Measurements from ENCODE around the gene PCDHA8.
"Not testable (repeated sequence)": the region's sequence is repeated elsewhere in the genome, so short reads cannot be mapped to it uniquely, and the experiment has no call there.

Gene PCDHA8

GRCh38 chr5:140840978-140841962 is at the start of gene PCDHA8:
PCDHA8 (plus strand) TSS chr5:140841187; CDS start chr5:140841322, 135 bp downstream.
- DNase-seq (ENCODE audit: extremely low read depth in 1 of 2, low read depth in 1 of 2) = no peak

- no peak for DNase-seq (ENCODE audit: extremely low read depth in 1 of 2, low read depth in 1 of 2)
Measured at GRCh38 chr5:140794595-140795258, 46.3 kb upstream of the PCDHA8 start, which contains the start of gene PCDHA2. PCDHA2 (plus strand) TSS chr5:140794852.

GRCh38 chr5:140795259-140795641 is 45.7 kb upstream of the PCDHA8 start:
- no peak for DNase-seq (ENCODE audit: extremely low read depth in 1 of 2, low read depth in 1 of 2)

GRCh38 chr5:140796072-140796717 is 44.8 kb upstream of the PCDHA8 start:
- DNase-seq (ENCODE audit: extremely low read depth in 1 of 2, low read depth in 1 of 2) = not testable (repeated sequence)

GRCh38 chr5:140796718-140797095 is 44.3 kb upstream of the PCDHA8 start:
- no peak for DNase-seq (ENCODE audit: extremely low read depth in 1 of 2, low read depth in 1 of 2)

- DNase-seq (ENCODE audit: extremely low read depth in 1 of 2, low read depth in 1 of 2) = no peak
Measured at GRCh38 chr5:140800816-140801493, 40.0 kb upstream of the PCDHA8 start, which contains the start of gene PCDHA3. PCDHA3 (plus strand) TSS chr5:140801057.

GRCh38 chr5:140801494-140801841 is 39.5 kb upstream of the PCDHA8 start:
- no peak for DNase-seq (ENCODE audit: extremely low read depth in 1 of 2, low read depth in 1 of 2)

GRCh38 chr5:140802381-140802780 is 38.6 kb upstream of the PCDHA8 start:
- not testable (repeated sequence) for DNase-seq (ENCODE audit: extremely low read depth in 1 of 2, low read depth in 1 of 2)

- DNase-seq (ENCODE audit: extremely low read depth in 1 of 2, low read depth in 1 of 2) = no peak
Measured at GRCh38 chr5:140802781-140803271, 38.2 kb upstream of the PCDHA8 start.

GRCh38 chr5:140806834-140807775 is 33.9 kb upstream of the PCDHA8 start, which contains the start of gene PCDHA4:
PCDHA4 (plus strand) TSS chr5:140807068.
- DNase-seq (ENCODE audit: extremely low read depth in 1 of 2, low read depth in 1 of 2) = no peak

GRCh38 chr5:140808241-140808888 is 32.6 kb upstream of the PCDHA8 start:
- not testable (repeated sequence) for DNase-seq (ENCODE audit: extremely low read depth in 1 of 2, low read depth in 1 of 2)

GRCh38 chr5:140808889-140809291 is 32.1 kb upstream of the PCDHA8 start:
- no peak for DNase-seq (ENCODE audit: extremely low read depth in 1 of 2, low read depth in 1 of 2)

- no peak for DNase-seq (ENCODE audit: extremely low read depth in 1 of 2, low read depth in 1 of 2)
Measured at GRCh38 chr5:140821375-140822280, 19.4 kb upstream of the PCDHA8 start, which contains the start of gene PCDHA5. PCDHA5 (plus strand) TSS chr5:140821613.

- DNase-seq (ENCODE audit: extremely low read depth in 1 of 2, low read depth in 1 of 2) = no peak
Measured at GRCh38 chr5:140822281-140822629, 18.7 kb upstream of the PCDHA8 start.

- not testable (repeated sequence) for DNase-seq (ENCODE audit: extremely low read depth in 1 of 2, low read depth in 1 of 2)
Measured at GRCh38 chr5:140822969-140823368, 18.0 kb upstream of the PCDHA8 start.

GRCh38 chr5:140823475-140823874 is 17.5 kb upstream of the PCDHA8 start:
- DNase-seq (ENCODE audit: extremely low read depth in 1 of 2, low read depth in 1 of 2) = no peak

GRCh38 chr5:140827704-140828361 is 13.2 kb upstream of the PCDHA8 start, which contains the start of gene PCDHA6:
PCDHA6 (plus strand) TSS chr5:140827960; CDS start chr5:140828092, 132 bp downstream.
- no peak for DNase-seq (ENCODE audit: extremely low read depth in 1 of 2, low read depth in 1 of 2)
